ENCODE data around the gene CLPX.
"Not testable (repeated sequence)": the region's sequence is repeated elsewhere in the genome, so short reads cannot be mapped to it uniquely, and the experiment has no call there.

The CLPX gene

GRCh38 chr15:65184868-65185717 lies at the start of gene CLPX:
Gene CLPX, minus strand, starts transcription at chr15:65185342. Its CDS starts 189 bp downstream, at chr15:65185153.
- H3K36me3 Mint-ChIP-seq (ENCODE audit: low read depth): peaks cover 6% of the 10 kb centered on the region

GRCh38 chr15:65233696-65234095 lies 48.6 kb upstream of the CLPX start:
- Mint-ChIP-seq H3K4me1 (peaks cover 22% of the 10 kb centered on the region), H3K27ac (peak overlapping the region in 1 of 3 experiments; percentile 74), H3K27me3 (ENCODE audit: low read depth) (no peaks in the 10 kb centered on the region), H3K4me3 (no peak overlapping the region), H3K36me3 (ENCODE audit: low read depth) (no peaks in the 10 kb centered on the region), H3K9me3 (no peaks in the 10 kb centered on the region)
- TF ChIP-seq, protein P1, sequence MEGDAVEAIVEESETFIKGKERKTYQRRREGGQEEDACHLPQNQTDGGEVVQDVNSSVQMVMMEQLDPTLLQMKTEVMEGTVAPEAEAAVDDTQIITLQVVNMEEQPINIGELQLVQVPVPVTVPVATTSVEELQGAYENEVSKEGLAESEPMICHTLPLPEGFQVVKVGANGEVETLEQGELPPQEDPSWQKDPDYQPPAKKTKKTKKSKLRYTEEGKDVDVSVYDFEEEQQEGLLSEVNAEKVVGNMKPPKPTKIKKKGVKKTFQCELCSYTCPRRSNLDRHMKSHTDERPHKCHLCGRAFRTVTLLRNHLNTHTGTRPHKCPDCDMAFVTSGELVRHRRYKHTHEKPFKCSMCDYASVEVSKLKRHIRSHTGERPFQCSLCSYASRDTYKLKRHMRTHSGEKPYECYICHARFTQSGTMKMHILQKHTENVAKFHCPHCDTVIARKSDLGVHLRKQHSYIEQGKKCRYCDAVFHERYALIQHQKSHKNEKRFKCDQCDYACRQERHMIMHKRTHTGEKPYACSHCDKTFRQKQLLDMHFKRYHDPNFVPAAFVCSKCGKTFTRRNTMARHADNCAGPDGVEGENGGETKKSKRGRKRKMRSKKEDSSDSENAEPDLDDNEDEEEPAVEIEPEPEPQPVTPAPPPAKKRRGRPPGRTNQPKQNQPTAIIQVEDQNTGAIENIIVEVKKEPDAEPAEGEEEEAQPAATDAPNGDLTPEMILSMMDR (IDR thresholded peaks at IDR 0.05; ENCODE audit: unreplicated experiment in 3 of 3): no peak

More at GRCh38 chr15:65184868-65185717, at the start of gene CLPX:
- no peaks in the 10 kb centered on the region for H3K9me3 Mint-ChIP-seq
- H3K27me3 Mint-ChIP-seq (ENCODE audit: low read depth): no peaks in the 10 kb centered on the region
- H3K27ac Mint-ChIP-seq: peak within 1 kb of the TSS; percentile 99
- peak within 1 kb of the TSS; percentile 99 for H3K4me3 Mint-ChIP-seq
- H3K4me1 Mint-ChIP-seq: peaks cover 24% of the 10 kb centered on the region
- TF ChIP-seq, protein P1 (IDR thresholded peaks at IDR 0.05; ENCODE audit: unreplicated experiment in 3 of 3): no peak

DNA sequence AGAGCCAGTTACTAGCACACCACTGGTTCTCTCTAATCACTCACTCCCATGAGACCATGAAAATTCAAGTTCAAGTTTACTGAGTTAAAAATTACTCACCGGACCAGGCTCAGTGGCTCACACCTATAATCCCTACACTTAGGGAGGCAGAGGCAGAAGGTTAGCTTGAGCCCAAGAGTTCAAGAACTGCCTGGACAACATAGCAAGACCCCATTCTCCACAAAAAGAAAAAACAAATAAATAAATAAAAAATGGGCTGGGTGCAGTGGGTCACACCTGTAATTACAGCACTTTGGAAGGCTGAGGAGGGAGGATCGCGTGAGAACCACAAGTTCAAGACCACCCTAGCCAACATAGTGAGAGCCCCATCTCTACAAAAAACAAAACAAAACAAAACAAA lies 47.4 kb upstream of the CLPX start:
- peak overlapping the region in 1 of 3 experiments; percentile 15 for H3K27ac Mint-ChIP-seq
- H3K4me1 Mint-ChIP-seq: peaks cover 14% of the 10 kb centered on the region
- TF ChIP-seq, protein P1 (IDR thresholded peaks at IDR 0.05; ENCODE audit: unreplicated experiment in 3 of 3): no peak
- no peaks in the 10 kb centered on the region for H3K27me3 Mint-ChIP-seq (ENCODE audit: low read depth)
- H3K4me3 Mint-ChIP-seq: no peak overlapping the region
- no peaks in the 10 kb centered on the region for H3K36me3 Mint-ChIP-seq (ENCODE audit: low read depth)
- no peaks in the 10 kb centered on the region for H3K9me3 Mint-ChIP-seq

DNA sequence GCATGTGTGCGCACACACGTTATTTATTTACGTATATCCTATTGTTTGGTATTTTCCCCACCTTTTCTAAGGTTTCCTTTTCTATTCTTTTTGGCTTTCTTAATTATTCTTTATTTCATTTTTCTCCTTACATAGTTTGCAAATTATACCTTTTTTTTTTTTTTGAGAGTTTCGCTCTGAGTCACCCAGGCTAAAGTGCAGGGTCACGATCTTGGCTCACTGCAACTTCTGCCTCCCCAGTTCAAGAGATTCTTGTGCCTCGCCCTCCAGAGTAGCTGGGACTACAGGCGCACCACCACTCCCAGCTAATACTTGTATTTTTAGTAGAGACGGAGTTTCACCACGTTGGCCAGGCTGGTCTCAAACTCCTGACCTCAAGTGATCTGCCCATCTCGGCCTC lies 46.2 kb upstream of the CLPX start:
- Mint-ChIP-seq H3K4me1 (peaks cover 7% of the 10 kb centered on the region), H3K4me3 (no peak overlapping the region)

GRCh38 chr15:65226901-65227300 lies 41.8 kb upstream of the CLPX start:
- H3K4me1 Mint-ChIP-seq, H3K9me3 Mint-ChIP-seq: not testable (repeated sequence)

More for the DNA sequence above, 46.2 kb upstream of the CLPX start:
- Mint-ChIP-seq H3K27ac (no peak overlapping the region), H3K36me3 (ENCODE audit: low read depth) (no peaks in the 10 kb centered on the region), H3K27me3 (ENCODE audit: low read depth) (no peaks in the 10 kb centered on the region), H3K9me3 (no peaks in the 10 kb centered on the region)
- TF ChIP-seq, protein P1 (IDR thresholded peaks at IDR 0.05; ENCODE audit: unreplicated experiment in 3 of 3): no peak

GRCh38 chr15:65226221-65226620 lies 41.1 kb upstream of the CLPX start:
- TF ChIP-seq, protein P1 (IDR thresholded peaks at IDR 0.05; ENCODE audit: unreplicated experiment in 3 of 3): no peak
- no peaks in the 10 kb centered on the region for H3K27me3 Mint-ChIP-seq (ENCODE audit: low read depth)
- H3K9me3 Mint-ChIP-seq: no peaks in the 10 kb centered on the region
- H3K27ac Mint-ChIP-seq: no peak overlapping the region
- no peaks in the 10 kb centered on the region for H3K4me1 Mint-ChIP-seq
- no peaks in the 10 kb centered on the region for H3K36me3 Mint-ChIP-seq (ENCODE audit: low read depth)
- no peak overlapping the region for H3K4me3 Mint-ChIP-seq

More at GRCh38 chr15:65226901-65227300, 41.8 kb upstream of the CLPX start:
- not testable (repeated sequence) for H3K4me3 Mint-ChIP-seq; H3K36me3 Mint-ChIP-seq (ENCODE audit: low read depth); H3K27me3 Mint-ChIP-seq (ENCODE audit: low read depth)
- peak overlapping the region in 1 of 3 experiments; percentile 91 for H3K27ac Mint-ChIP-seq

Measured in nephron (organoid).